GM12878 (cell line): ENCODE data around the gene SLC25A11. TPM values are rescaled to one million over a fixed set of nuclear protein-coding genes. Genes with fewer than 3 reads are reported as not detected.

Source experiments
- ATF7 ChIP-seq: fragments of 450-650 bp; IDR thresholded peaks from 2 replicates; pipeline ENCODE4 v1.6.1; 2016; ENCODE audit warnings: low read depth, mild to moderate bottlenecking
- BHLHE40 ChIP-seq, 2 experiments: fragments of 450-650 bp in 1 of 2; IDR thresholded peaks; 2 replicates each; pipeline ENCODE4 v1.6.1; 2011 to 2017; ENCODE audit warnings: low read depth in 2 of 2, borderline replicate concordance in 1 of 2, improper control_type of control experiment in 1 of 2, low read length in 1 of 2, mild to moderate bottlenecking in 1 of 2
- EGR1 ChIP-seq, 2 experiments: IDR thresholded peaks; 1 replicate in 1 of 2; 2 replicates in 1 of 2; pipeline ENCODE4 v1.6.1; 2011 to 2012; ENCODE audit warnings: low read depth in 2 of 2, low read length in 2 of 2, borderline replicate concordance in 1 of 2, mild to moderate bottlenecking in 1 of 2, moderate library complexity in 1 of 2
- IKZF2 ChIP-seq, 2 experiments: fragments of 450-650 bp; IDR thresholded peaks; 2 replicates each; pipeline ENCODE4 v1.6.1; 2017; ENCODE audit warnings: mild to moderate bottlenecking in 2 of 2, moderate library complexity in 2 of 2
- JUND ChIP-seq: IDR thresholded peaks from 2 replicates; pipeline ENCODE4 v1.6.1; 2012; ENCODE audit warnings: low read depth, mild to moderate bottlenecking, low read length, improper control_type of control experiment, moderate library complexity
- NFYA ChIP-seq: IDR thresholded peaks from 2 replicates; pipeline ENCODE4 v1.6.1; 2011; ENCODE audit warnings: low read depth, mild to moderate bottlenecking, low read length, improper control_type of control experiment, borderline replicate concordance
- NRF1 ChIP-seq: conservative IDR thresholded peaks from 2 replicates; pipeline ENCODE4 v1.6.1; 2011; ENCODE audit warnings: mild to moderate bottlenecking, low read depth, low read length, improper control_type of control experiment
- POU2F2 ChIP-seq: IDR thresholded peaks from 3 replicates; pipeline ENCODE4 v1.6.1; 2011; ENCODE audit warnings: low read depth, mild to moderate bottlenecking, low read length, borderline replicate concordance
- RELA ChIP-seq: fragments of 450-650 bp; IDR thresholded peaks from 2 replicates; pipeline ENCODE4 v1.8.0; 2014; ENCODE audit warnings: borderline replicate concordance; ENCODE audit not compliant: partially characterized antibody
- SIX5 ChIP-seq: IDR thresholded peaks from 2 replicates; pipeline ENCODE4 v1.6.1; 2011; ENCODE audit warnings: mild to moderate bottlenecking, low read depth, low read length, moderate library complexity; ENCODE audit not compliant: severe bottlenecking
- SMAD1 ChIP-seq: fragments of 450-650 bp; IDR thresholded peaks from 2 replicates; pipeline ENCODE4 v1.6.1; 2018; ENCODE audit warnings: mild to moderate bottlenecking, low read depth; ENCODE audit not compliant: partially characterized antibody
- SUZ12 ChIP-seq: fragments of 200-600 bp; sonication (generic); IDR thresholded peaks from one replicate; pipeline ENCODE4 v1.6.1; 2018; ENCODE audit warnings: antibody characterized with exemption, mild to moderate bottlenecking; ENCODE audit not compliant: unreplicated experiment
- TAF1 ChIP-seq: IDR thresholded peaks from 2 replicates; pipeline ENCODE4 v1.6.1; 2011; ENCODE audit warnings: mild to moderate bottlenecking, low read depth, low read length, borderline replicate concordance
- polyA plus RNA-seq, 11 experiments: library from polyadenylated mRNA; depleted of rRNA in 4 of 11; unstranded in 6 of 11; stranded (reverse) in 5 of 11; fragments of >200 nt; fragmentation: Nextera tagmentation in 4 of 11; fragmentation: Illumina TruSeq in 1 of 11; extraction: Ambion mirVana in 4 of 11; extraction: Trizol in 1 of 11; gene quantifications; 1 replicate in 1 of 11; 2 replicates in 10 of 11; pipeline versions ENCODE4 v1.2.1 to v1.2.3, GENCODE V29; 2011 to 2016; ENCODE audit warnings: inconsistent platforms in 2 of 11, missing spikeins in 2 of 11, low read depth in 1 of 11
- total RNA-seq, 4 experiments: library from RNA; depleted of rRNA in 3 of 4; stranded (reverse); fragments of >200 nt in 3 of 4; fragmentation: Illumina TruSeq in 1 of 4; extraction: Trizol in 1 of 4; gene quantifications; 2 replicates each; pipeline versions ENCODE4 v1.2.1 to v1.2.3, GENCODE V29; 2013 to 2021
- TF ChIP-seq, protein P1 (sequence below), 3 experiments: IDR thresholded peaks in 2 of 3; conservative IDR thresholded peaks in 1 of 3; 2 replicates each; pipeline ENCODE4 v1.5.1; 2011; ENCODE audit warnings: low read depth in 3 of 3, low read length in 3 of 3, mild to moderate bottlenecking in 3 of 3, control low read depth in 2 of 3, moderate library complexity in 2 of 3, inconsistent platforms in 1 of 3, mixed read lengths in 1 of 3; ENCODE audit not compliant: control insufficient read depth in 2 of 3, insufficient read depth in 1 of 3; ENCODE audit errors: extremely low read depth in 1 of 3
- TF ChIP-seq, protein P2 (sequence below): IDR thresholded peaks from 2 replicates; pipeline ENCODE4 v1.6.1; 2012; ENCODE audit warnings: low read length, inconsistent platforms
- TF ChIP-seq, protein P3 (sequence below): fragments of 450-650 bp; IDR thresholded peaks from 2 replicates; pipeline ENCODE4 v1.6.1; 2017; ENCODE audit warnings: mild to moderate bottlenecking
- TF ChIP-seq, protein P4 (sequence below): IDR thresholded peaks from 2 replicates; pipeline ENCODE4 v1.6.1; 2011; ENCODE audit warnings: low read depth, low read length, improper control_type of control experiment, borderline replicate concordance
- TF ChIP-seq, protein P5 (sequence below): fragments of 450-650 bp; IDR thresholded peaks from 2 replicates; pipeline ENCODE4 v1.6.1; 2016; ENCODE audit warnings: mild to moderate bottlenecking
- TF ChIP-seq, protein P6 (sequence below): IDR thresholded peaks from 2 replicates; pipeline ENCODE4 v1.6.1; 2011; ENCODE audit warnings: borderline replicate concordance, low read depth, mild to moderate bottlenecking, moderate library complexity, mixed read lengths, low read length; ENCODE audit not compliant: insufficient read depth; ENCODE audit errors: extremely low read length
- TF ChIP-seq, protein P7 (sequence below): fragments of 450-650 bp; IDR thresholded peaks from 2 replicates; pipeline ENCODE4 v1.6.1; 2016; ENCODE audit warnings: mild to moderate bottlenecking

Gene SLC25A11
- total and polyA plus RNA-seq, 10 of the 15 experiments (the other 5 are each of a cell fraction or from before 2014, with no cell fraction given), result 5.8 to 142 (median 65.0) TPM

DNA sequence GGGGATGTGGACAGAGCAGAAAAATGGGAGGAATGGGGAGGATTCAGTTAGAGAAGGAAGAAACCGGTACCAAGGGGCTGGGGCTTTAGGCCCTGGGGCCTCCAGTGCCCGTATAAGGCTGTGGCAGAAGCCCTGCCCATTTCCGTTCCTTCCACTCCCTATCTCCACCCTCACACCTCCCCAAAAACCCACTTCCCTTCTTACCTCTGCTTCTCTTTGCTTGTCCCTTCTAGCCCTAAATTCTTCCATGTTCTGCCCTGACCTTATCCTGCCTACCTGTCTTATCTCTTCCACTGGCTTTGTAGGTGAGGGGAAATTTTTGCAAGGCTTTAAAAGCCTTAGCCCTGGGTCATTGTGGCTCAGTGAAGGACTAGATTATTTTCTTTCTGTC lies 4.3 kb upstream of the SLC25A11 start (continued):
- TF ChIP-seq SUZ12 (no peak), EGR1 (IDR thresholded peaks at IDR 0.05; ENCODE audit: borderline replicate concordance in 1 of 2, low read depth in 2 of 2, low read length in 2 of 2) (no peak), SIX5 (no peak), ATF7 (no peak), NFYA (no peak), JUND (no peak), RELA (no peak), NRF1 (no peak), BHLHE40 (IDR thresholded peaks at IDR 0.05; ENCODE audit: borderline replicate concordance in 1 of 2, low read depth in 2 of 2, low read length in 1 of 2) (0 out of 4 replicates have a peak, but pooled peaks of 1 of the 2 experiments have one; percentile 26), SMAD1 (peak; percentile 63), TAF1 (no peak), POU2F2 (no peak), IKZF2 (IDR thresholded peaks at IDR 0.05) (peak; percentile 54 to 71)
- TF ChIP-seq, protein P1, sequence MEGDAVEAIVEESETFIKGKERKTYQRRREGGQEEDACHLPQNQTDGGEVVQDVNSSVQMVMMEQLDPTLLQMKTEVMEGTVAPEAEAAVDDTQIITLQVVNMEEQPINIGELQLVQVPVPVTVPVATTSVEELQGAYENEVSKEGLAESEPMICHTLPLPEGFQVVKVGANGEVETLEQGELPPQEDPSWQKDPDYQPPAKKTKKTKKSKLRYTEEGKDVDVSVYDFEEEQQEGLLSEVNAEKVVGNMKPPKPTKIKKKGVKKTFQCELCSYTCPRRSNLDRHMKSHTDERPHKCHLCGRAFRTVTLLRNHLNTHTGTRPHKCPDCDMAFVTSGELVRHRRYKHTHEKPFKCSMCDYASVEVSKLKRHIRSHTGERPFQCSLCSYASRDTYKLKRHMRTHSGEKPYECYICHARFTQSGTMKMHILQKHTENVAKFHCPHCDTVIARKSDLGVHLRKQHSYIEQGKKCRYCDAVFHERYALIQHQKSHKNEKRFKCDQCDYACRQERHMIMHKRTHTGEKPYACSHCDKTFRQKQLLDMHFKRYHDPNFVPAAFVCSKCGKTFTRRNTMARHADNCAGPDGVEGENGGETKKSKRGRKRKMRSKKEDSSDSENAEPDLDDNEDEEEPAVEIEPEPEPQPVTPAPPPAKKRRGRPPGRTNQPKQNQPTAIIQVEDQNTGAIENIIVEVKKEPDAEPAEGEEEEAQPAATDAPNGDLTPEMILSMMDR (IDR thresholded peaks at IDR 0.05 in 2 of 3, conservative IDR thresholded peaks at IDR 0.05 in 1 of 3; ENCODE audit: control insufficient read depth in 2 of 3, extremely low read depth in 1 of 3, insufficient read depth in 1 of 3, low read depth in 3 of 3, low read length in 3 of 3), result no peak
- TF ChIP-seq, protein P2, sequence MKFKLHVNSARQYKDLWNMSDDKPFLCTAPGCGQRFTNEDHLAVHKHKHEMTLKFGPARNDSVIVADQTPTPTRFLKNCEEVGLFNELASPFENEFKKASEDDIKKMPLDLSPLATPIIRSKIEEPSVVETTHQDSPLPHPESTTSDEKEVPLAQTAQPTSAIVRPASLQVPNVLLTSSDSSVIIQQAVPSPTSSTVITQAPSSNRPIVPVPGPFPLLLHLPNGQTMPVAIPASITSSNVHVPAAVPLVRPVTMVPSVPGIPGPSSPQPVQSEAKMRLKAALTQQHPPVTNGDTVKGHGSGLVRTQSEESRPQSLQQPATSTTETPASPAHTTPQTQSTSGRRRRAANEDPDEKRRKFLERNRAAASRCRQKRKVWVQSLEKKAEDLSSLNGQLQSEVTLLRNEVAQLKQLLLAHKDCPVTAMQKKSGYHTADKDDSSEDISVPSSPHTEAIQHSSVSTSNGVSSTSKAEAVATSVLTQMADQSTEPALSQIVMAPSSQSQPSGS, result no peak
- TF ChIP-seq, protein P3, sequence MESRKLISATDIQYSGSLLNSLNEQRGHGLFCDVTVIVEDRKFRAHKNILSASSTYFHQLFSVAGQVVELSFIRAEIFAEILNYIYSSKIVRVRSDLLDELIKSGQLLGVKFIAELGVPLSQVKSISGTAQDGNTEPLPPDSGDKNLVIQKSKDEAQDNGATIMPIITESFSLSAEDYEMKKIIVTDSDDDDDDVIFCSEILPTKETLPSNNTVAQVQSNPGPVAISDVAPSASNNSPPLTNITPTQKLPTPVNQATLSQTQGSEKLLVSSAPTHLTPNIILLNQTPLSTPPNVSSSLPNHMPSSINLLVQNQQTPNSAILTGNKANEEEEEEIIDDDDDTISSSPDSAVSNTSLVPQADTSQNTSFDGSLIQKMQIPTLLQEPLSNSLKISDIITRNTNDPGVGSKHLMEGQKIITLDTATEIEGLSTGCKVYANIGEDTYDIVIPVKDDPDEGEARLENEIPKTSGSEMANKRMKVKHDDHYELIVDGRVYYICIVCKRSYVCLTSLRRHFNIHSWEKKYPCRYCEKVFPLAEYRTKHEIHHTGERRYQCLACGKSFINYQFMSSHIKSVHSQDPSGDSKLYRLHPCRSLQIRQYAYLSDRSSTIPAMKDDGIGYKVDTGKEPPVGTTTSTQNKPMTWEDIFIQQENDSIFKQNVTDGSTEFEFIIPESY, result no peak
- TF ChIP-seq, protein P4, sequence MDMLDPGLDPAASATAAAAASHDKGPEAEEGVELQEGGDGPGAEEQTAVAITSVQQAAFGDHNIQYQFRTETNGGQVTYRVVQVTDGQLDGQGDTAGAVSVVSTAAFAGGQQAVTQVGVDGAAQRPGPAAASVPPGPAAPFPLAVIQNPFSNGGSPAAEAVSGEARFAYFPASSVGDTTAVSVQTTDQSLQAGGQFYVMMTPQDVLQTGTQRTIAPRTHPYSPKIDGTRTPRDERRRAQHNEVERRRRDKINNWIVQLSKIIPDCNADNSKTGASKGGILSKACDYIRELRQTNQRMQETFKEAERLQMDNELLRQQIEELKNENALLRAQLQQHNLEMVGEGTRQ, result no peak
- TF ChIP-seq, protein P5, sequence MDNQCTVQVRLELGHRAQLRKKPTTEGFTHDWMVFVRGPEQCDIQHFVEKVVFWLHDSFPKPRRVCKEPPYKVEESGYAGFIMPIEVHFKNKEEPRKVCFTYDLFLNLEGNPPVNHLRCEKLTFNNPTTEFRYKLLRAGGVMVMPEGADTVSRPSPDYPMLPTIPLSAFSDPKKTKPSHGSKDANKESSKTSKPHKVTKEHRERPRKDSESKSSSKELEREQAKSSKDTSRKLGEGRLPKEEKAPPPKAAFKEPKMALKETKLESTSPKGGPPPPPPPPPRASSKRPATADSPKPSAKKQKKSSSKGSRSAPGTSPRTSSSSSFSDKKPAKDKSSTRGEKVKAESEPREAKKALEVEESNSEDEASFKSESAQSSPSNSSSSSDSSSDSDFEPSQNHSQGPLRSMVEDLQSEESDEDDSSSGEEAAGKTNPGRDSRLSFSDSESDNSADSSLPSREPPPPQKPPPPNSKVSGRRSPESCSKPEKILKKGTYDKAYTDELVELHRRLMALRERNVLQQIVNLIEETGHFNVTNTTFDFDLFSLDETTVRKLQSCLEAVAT, result peak; percentile 48
- TF ChIP-seq, protein P6, sequence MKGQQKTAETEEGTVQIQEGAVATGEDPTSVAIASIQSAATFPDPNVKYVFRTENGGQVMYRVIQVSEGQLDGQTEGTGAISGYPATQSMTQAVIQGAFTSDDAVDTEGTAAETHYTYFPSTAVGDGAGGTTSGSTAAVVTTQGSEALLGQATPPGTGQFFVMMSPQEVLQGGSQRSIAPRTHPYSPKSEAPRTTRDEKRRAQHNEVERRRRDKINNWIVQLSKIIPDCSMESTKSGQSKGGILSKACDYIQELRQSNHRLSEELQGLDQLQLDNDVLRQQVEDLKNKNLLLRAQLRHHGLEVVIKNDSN, result no peak
- TF ChIP-seq, protein P7, sequence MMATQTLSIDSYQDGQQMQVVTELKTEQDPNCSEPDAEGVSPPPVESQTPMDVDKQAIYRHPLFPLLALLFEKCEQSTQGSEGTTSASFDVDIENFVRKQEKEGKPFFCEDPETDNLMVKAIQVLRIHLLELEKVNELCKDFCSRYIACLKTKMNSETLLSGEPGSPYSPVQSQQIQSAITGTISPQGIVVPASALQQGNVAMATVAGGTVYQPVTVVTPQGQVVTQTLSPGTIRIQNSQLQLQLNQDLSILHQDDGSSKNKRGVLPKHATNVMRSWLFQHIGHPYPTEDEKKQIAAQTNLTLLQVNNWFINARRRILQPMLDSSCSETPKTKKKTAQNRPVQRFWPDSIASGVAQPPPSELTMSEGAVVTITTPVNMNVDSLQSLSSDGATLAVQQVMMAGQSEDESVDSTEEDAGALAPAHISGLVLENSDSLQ, result no peak
